ENCODE data around the gene RGSL1.

The RGSL1 gene

GRCh38 chr1:182484531-182485257 lies 34.7 kb downstream of the RGSL1 start:
- DNase-seq (ENCODE audit: low read depth), result no peak
- no peak overlapping the region for H3K4me3 ChIP-seq (ENCODE audit: low read depth, low read length)
- in situ Hi-C loops (cut with HindIII; ENCODE audit: low sequenced_read_pairs), result no loop called here
- no peak for TF ChIP-seq CTCF (IDR thresholded peaks at IDR 0.05; ENCODE audit: low read depth, low read length, missing control alignments)

- DNase-seq (ENCODE audit: low read depth), result no peak
- H3K4me3 ChIP-seq (ENCODE audit: low read depth, low read length), result no peak overlapping the region
- no peak for TF ChIP-seq CTCF (IDR thresholded peaks at IDR 0.05; ENCODE audit: low read depth, low read length, missing control alignments)
- in situ Hi-C loops (cut with HindIII; ENCODE audit: low sequenced_read_pairs), result no loop called here
Measured at GRCh38 chr1:182485861-182486260, 35.9 kb downstream of the RGSL1 start.

- no peak for DNase-seq (ENCODE audit: low read depth)
- TF ChIP-seq CTCF (IDR thresholded peaks at IDR 0.05; ENCODE audit: low read depth, low read length, missing control alignments), result no peak
- H3K4me3 ChIP-seq (ENCODE audit: low read depth, low read length), result no peak overlapping the region
- in situ Hi-C loops (cut with HindIII; ENCODE audit: low sequenced_read_pairs), result no loop called here
Measured at GRCh38 chr1:182488803-182489202, 38.9 kb downstream of the RGSL1 start.

- DNase-seq (ENCODE audit: low read depth), result no peak
- in situ Hi-C loops (cut with HindIII; ENCODE audit: low sequenced_read_pairs), result no loop called here
- H3K4me3 ChIP-seq (ENCODE audit: low read depth, low read length), result no peak overlapping the region
- no peak for TF ChIP-seq CTCF (IDR thresholded peaks at IDR 0.05; ENCODE audit: low read depth, low read length, missing control alignments)
Measured at GRCh38 chr1:182493063-182493462, 43.1 kb downstream of the RGSL1 start.

GRCh38 chr1:182495002-182495401 lies 45.1 kb downstream of the RGSL1 start:
- in situ Hi-C loops (cut with HindIII; ENCODE audit: low sequenced_read_pairs), result no loop called here
- no peak overlapping the region for H3K4me3 ChIP-seq (ENCODE audit: low read depth, low read length)
- DNase-seq (ENCODE audit: low read depth), result no peak
- no peak for TF ChIP-seq CTCF (IDR thresholded peaks at IDR 0.05; ENCODE audit: low read depth, low read length, missing control alignments)

GRCh38 chr1:182495693-182496092 lies 45.7 kb downstream of the RGSL1 start:
- TF ChIP-seq CTCF (IDR thresholded peaks at IDR 0.05; ENCODE audit: low read depth, low read length, missing control alignments), result no peak
- no peak for DNase-seq (ENCODE audit: low read depth)
- H3K4me3 ChIP-seq (ENCODE audit: low read depth, low read length), result no peak overlapping the region
- in situ Hi-C loops (cut with HindIII; ENCODE audit: low sequenced_read_pairs), result no loop called here
